Measurements from ENCODE around the gene PDLIM4. TPM values are rescaled to one million over a fixed set of nuclear protein-coding genes. Genes with fewer than 3 reads are reported as not detected.

The PDLIM4 gene
- total RNA-seq, 4 donors from 2014 or later = 16.5 to 79.2 (median 47.7) TPM

DNA sequence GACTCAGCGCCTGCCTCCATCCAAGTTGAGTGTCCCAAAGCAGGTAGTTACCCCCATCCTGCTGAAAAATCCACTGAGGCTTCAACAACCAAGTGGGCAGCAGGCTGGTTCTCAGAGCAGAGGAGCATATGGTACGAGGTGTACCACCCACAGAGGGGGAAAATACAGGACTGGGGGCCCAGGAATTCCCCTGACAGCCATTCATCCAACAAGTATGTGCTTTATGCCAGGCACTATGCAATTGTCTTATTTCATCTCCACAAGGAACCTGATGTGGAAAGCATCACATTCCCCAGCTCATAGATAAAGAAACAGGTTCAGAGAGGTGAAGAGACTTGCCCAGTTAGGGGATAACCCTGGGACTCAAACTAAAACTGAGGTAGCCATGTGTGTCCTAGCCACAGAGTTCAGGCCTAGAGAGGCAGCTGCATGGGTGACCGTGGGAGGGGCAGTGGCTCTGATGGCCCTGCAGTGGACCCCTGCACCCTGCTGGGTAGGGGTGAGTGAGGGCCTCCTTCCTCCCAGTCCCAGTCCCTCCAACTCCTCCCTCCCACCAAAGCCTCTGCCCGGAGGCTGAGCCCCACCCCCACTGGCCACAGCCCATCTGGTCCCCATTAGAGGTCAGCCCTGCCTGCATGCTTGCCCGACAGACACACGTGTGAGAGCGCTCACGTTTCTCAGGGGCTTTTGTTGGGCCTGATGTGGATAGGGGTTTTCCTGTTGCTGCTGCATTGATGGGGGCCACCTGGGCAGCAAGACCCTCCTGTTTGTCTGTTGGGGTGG, 11.5 kb downstream of the PDLIM4 start:
- Histone ChIP-seq H3K27ac (peak overlapping the region in 3 of 4 donors; percentile 36 to 97 (median 94)), H3K27me3 (no peaks in the 10 kb centered on the region), H3K4me1 (peaks cover 12 to 77% (median 33%) of the 10 kb centered on the region in 3 donors), H3K4me3 (no peak overlapping the region), H3K36me3 (peaks cover 13 to 88% (median 20%) of the 10 kb centered on the region in 3 donors), H3K9me3 (no peaks in the 10 kb centered on the region)
- TF ChIP-seq POLR2A (IDR thresholded peaks at IDR 0.05) = no peak
- TF ChIP-seq, protein P1, sequence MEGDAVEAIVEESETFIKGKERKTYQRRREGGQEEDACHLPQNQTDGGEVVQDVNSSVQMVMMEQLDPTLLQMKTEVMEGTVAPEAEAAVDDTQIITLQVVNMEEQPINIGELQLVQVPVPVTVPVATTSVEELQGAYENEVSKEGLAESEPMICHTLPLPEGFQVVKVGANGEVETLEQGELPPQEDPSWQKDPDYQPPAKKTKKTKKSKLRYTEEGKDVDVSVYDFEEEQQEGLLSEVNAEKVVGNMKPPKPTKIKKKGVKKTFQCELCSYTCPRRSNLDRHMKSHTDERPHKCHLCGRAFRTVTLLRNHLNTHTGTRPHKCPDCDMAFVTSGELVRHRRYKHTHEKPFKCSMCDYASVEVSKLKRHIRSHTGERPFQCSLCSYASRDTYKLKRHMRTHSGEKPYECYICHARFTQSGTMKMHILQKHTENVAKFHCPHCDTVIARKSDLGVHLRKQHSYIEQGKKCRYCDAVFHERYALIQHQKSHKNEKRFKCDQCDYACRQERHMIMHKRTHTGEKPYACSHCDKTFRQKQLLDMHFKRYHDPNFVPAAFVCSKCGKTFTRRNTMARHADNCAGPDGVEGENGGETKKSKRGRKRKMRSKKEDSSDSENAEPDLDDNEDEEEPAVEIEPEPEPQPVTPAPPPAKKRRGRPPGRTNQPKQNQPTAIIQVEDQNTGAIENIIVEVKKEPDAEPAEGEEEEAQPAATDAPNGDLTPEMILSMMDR (IDR thresholded peaks at IDR 0.05) = no peak
- no peak for DNase-seq
- intact Hi-C loops (cut with DNase I) = no loop called here
- 21 to 75% methylated on average over 2 of the region's 8 CpGs for WGBS, 2 donors

- peaks cover 5 to 75% (median 29%) of the 10 kb centered on the region in 3 donors for H3K4me1 ChIP-seq
- H3K27ac ChIP-seq = peak overlapping the region in 3 of 4 donors; percentile 36 to 97 (median 94)
- intact Hi-C loops (cut with DNase I) = no loop called here
- no peak for TF ChIP-seq POLR2A (IDR thresholded peaks at IDR 0.05)
- TF ChIP-seq, protein P1 (IDR thresholded peaks at IDR 0.05) = no peak
- H3K4me3 ChIP-seq = no peak overlapping the region
- no peak for DNase-seq
- peaks cover 13 to 80% (median 20%) of the 10 kb centered on the region in 3 donors for H3K36me3 ChIP-seq
- H3K9me3 ChIP-seq = no peaks in the 10 kb centered on the region
- H3K27me3 ChIP-seq = no peaks in the 10 kb centered on the region
- WGBS, 2 donors = 93 to 100% methylated on average over 1 to 3 of the region's 3 CpGs
Measured at GRCh38 chr5:132269635-132270334, 12.3 kb downstream of the PDLIM4 start.

DNA sequence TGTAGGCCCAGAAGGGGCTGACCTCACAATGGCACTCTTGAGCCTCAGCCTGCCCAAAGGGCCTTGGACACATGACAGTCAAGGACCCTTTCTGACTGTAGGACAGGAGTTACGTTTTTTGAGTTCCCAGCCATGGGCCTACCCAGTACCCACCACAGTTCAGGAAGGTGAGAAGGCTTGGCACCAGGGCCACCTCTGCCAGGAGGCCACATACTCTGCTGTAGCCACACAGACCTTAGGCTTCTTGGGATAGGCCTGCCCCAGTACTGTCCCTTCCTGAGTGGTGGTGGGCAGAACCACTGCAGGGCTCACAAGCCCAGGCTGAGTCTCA, 12.8 kb downstream of the PDLIM4 start:
- H3K27me3 ChIP-seq = no peaks in the 10 kb centered on the region
- H3K36me3 ChIP-seq = peaks cover 13 to 74% (median 20%) of the 10 kb centered on the region in 3 donors
- DNase-seq = no peak
- H3K9me3 ChIP-seq = no peaks in the 10 kb centered on the region
- 71% methylated on average over 1 of the region's 1 CpG; no CpG with 5 or more reads in 1 of the 2 donors for WGBS, 2 donors
- intact Hi-C loops (cut with DNase I) = no loop called here
- peaks cover under 1 to 70% (median 24%) of the 10 kb centered on the region in 3 donors for H3K4me1 ChIP-seq
- H3K4me3 ChIP-seq = no peak overlapping the region
- H3K27ac ChIP-seq = no peak overlapping the region
- TF ChIP-seq, protein P1 (IDR thresholded peaks at IDR 0.05) = no peak
- no peak for TF ChIP-seq POLR2A (IDR thresholded peaks at IDR 0.05)

- no peaks in the 10 kb centered on the region for H3K27me3 ChIP-seq
- peaks cover 13 to 71% (median 20%) of the 10 kb centered on the region in 3 donors for H3K36me3 ChIP-seq
- no peak overlapping the region for H3K4me3 ChIP-seq
- H3K4me1 ChIP-seq = peaks cover 0 to 66% (median 20%) of the 10 kb centered on the region in 3 donors
- TF ChIP-seq, protein P1 (IDR thresholded peaks at IDR 0.05) = no peak
- TF ChIP-seq POLR2A (IDR thresholded peaks at IDR 0.05) = no peak
- intact Hi-C loops (cut with DNase I) = no loop called here
- WGBS, 2 donors = 90 to 93% methylated on average over 2 to 4 of the region's 6 CpGs
- H3K27ac ChIP-seq = no peak overlapping the region
- no peaks in the 10 kb centered on the region for H3K9me3 ChIP-seq
- DNase-seq = no peak
Measured at GRCh38 chr5:132270706-132271105, 13.2 kb downstream of the PDLIM4 start.
